Measurements from ENCODE around the gene TLK1. TPM values are rescaled to one million over a fixed set of nuclear protein-coding genes. Genes with fewer than 3 reads are reported as not detected.

The TLK1 gene
- total RNA-seq, 2 experiments from 2014 or later: 59.2 to 64.5 TPM

DNA sequence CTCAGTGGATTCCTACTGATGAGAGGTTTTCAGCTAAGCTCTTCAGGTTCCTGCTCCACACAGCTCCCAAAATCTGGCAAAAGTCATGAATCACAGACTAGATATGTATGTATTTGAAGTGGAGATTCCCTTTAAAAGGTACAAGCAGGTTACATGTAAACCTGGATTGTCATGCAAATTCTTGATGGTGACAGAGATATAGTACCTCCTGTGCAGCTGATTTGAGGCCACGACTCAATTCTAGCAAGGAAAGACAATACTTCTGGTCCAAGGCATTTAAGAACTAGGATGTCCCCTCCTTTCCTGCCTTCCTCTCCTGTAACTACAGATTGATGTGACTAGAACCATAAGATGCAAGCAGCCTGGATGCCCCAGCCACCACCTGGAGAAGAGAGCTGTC is 176.6 kb downstream of the TLK1 start:
- no peak overlapping the region for H3K4me3 Mint-ChIP-seq
- no peaks in the 10 kb centered on the region for H3K27me3 Mint-ChIP-seq
- H3K9me3 Mint-ChIP-seq: no peaks in the 10 kb centered on the region
- no peak for DNase-seq
- no peak overlapping the region for H3K27ac Mint-ChIP-seq
- no peaks in the 10 kb centered on the region for H3K4me1 Mint-ChIP-seq (ENCODE audit: low read depth)
- intact Hi-C loops (cut with micrococcal nuclease): no loop called here
- peaks cover 4% of the 10 kb centered on the region for H3K36me3 Mint-ChIP-seq
- CTCF ChIA-PET: interaction anchor here (0.6 to 2.3 kb wide), 3 partner anchors 11 to 103 kb away, joined by 3 to 7 read pairs (median 5); no protein-coding TSS in a partner anchor
- POLR2A ChIA-PET: interaction anchor here (0.6 kb wide), 1 partner anchor 1120 kb away, joined by 4 read pairs; no protein-coding TSS in a partner anchor

DNA sequence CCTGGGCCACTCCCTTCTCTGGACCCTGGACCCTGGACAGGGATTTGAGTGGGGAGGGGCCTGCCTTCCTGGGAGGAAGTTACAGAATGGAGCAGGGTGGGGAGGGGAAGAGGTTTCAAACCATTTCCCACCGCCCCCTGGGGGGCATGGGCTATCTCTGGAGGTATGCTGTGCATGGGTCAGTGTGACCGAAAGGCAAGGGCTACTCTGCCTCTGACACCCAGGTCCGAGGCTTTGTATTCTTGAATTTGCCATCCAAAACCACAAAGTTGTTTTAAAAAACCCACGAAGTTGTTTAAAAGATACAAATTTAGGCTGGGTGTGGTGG is 184.8 kb downstream of the TLK1 start:
- Mint-ChIP-seq H3K27me3 (no peaks in the 10 kb centered on the region), H3K4me1 (ENCODE audit: low read depth) (peaks cover 14% of the 10 kb centered on the region), H3K9me3 (no peaks in the 10 kb centered on the region), H3K36me3 (no peaks in the 10 kb centered on the region), H3K4me3 (no peak overlapping the region), H3K27ac (no peak overlapping the region)
- DNase-seq: no peak
- ChIA-PET CTCF (interaction anchor here (1.8 to 4.0 kb wide), 2 partner anchors 111 to 440 kb away, joined by 6 to 42 read pairs; no protein-coding TSS in a partner anchor), POLR2A (no interaction called here)
- intact Hi-C loops (cut with micrococcal nuclease): no loop called here

- no peaks in the 10 kb centered on the region for H3K9me3 Mint-ChIP-seq
- DNase-seq: no peak
- ChIA-PET POLR2A (interaction anchor here (0.6 kb wide), 1 partner anchor 507 kb away, joined by 3 read pairs; no protein-coding TSS in a partner anchor), CTCF (interaction anchor here (1.2 to 4.8 kb wide), 4 partner anchors 111 to 441 kb away, joined by 4 to 65 read pairs (median 24); no protein-coding TSS in a partner anchor)
- H3K27me3 Mint-ChIP-seq: no peaks in the 10 kb centered on the region
- H3K36me3 Mint-ChIP-seq: no peaks in the 10 kb centered on the region
- H3K4me1 Mint-ChIP-seq (ENCODE audit: low read depth): peaks cover 14% of the 10 kb centered on the region
- H3K27ac Mint-ChIP-seq: no peak overlapping the region
- no peak overlapping the region for H3K4me3 Mint-ChIP-seq
- intact Hi-C loops (cut with micrococcal nuclease): no loop called here
Measured at GRCh38 chr2:170975127-170975942, 185.4 kb downstream of the TLK1 start.

- no peaks in the 10 kb centered on the region for H3K36me3 Mint-ChIP-seq
- no peaks in the 10 kb centered on the region for H3K27me3 Mint-ChIP-seq
- H3K4me3 Mint-ChIP-seq: peak overlapping the region; percentile 49
- intact Hi-C loops (cut with micrococcal nuclease): no loop called here
- H3K9me3 Mint-ChIP-seq: no peaks in the 10 kb centered on the region
- H3K27ac Mint-ChIP-seq: no peak overlapping the region
- H3K4me1 Mint-ChIP-seq (ENCODE audit: low read depth): peaks cover 14% of the 10 kb centered on the region
- no peak for DNase-seq
- ChIA-PET POLR2A (interaction anchor here (0.6 kb wide), 1 partner anchor 508 kb away, joined by 3 read pairs; no protein-coding TSS in a partner anchor), CTCF (interaction anchor here (0.5 to 4.8 kb wide), 5 partner anchors 46 to 442 kb away, joined by 3 to 65 read pairs (median 4); no protein-coding TSS in a partner anchor)
Measured at GRCh38 chr2:170974304-170974993, 186.2 kb downstream of the TLK1 start.

GRCh38 chr2:170973492-170974303 is 187.0 kb downstream of the TLK1 start:
- no peaks in the 10 kb centered on the region for H3K9me3 Mint-ChIP-seq
- peak; percentile 91 for DNase-seq
- no peaks in the 10 kb centered on the region for H3K36me3 Mint-ChIP-seq
- peak overlapping the region; percentile 42 for H3K27ac Mint-ChIP-seq
- H3K27me3 Mint-ChIP-seq: no peaks in the 10 kb centered on the region
- H3K4me1 Mint-ChIP-seq (ENCODE audit: low read depth): peaks cover 14% of the 10 kb centered on the region
- ChIA-PET CTCF (interaction anchor here (0.5 to 4.8 kb wide), 34 partner anchors 10 to 715 kb away, joined by 3 to 65 read pairs (median 3); no protein-coding TSS in a partner anchor), POLR2A (interaction anchor here (0.7 kb wide), 1 partner anchor 486 kb away, joined by 3 read pairs; no protein-coding TSS in a partner anchor)
- H3K4me3 Mint-ChIP-seq: peak overlapping the region; percentile 72
- intact Hi-C loops (cut with micrococcal nuclease): loop anchor here (1.0 to 2.0 kb wide), 6 partner anchors 43 to 461 kb away; partner anchors contain the start of gene DCAF17

- Mint-ChIP-seq H3K9me3 (no peaks in the 10 kb centered on the region), H3K27me3 (no peaks in the 10 kb centered on the region), H3K4me1 (ENCODE audit: low read depth) (peaks cover 14% of the 10 kb centered on the region), H3K27ac (no peak overlapping the region), H3K4me3 (peak overlapping the region; percentile 51), H3K36me3 (peaks cover 4% of the 10 kb centered on the region)
- ChIA-PET CTCF (interaction anchor here (0.6 to 4.8 kb wide), 34 partner anchors 11 to 716 kb away, joined by 3 to 65 read pairs (median 3); partner anchors contain the start of gene GORASP2), POLR2A (interaction anchor here (0.7 to 0.8 kb wide), 2 partner anchors 115 to 486 kb away, joined by 3 read pairs; no protein-coding TSS in a partner anchor)
- intact Hi-C loops (cut with micrococcal nuclease): loop anchor here (1.0 to 2.0 kb wide), 6 partner anchors 43 to 461 kb away; partner anchors contain the start of gene DCAF17
- DNase-seq: no peak
Measured at GRCh38 chr2:170973225-170973491, 187.5 kb downstream of the TLK1 start.

DNA sequence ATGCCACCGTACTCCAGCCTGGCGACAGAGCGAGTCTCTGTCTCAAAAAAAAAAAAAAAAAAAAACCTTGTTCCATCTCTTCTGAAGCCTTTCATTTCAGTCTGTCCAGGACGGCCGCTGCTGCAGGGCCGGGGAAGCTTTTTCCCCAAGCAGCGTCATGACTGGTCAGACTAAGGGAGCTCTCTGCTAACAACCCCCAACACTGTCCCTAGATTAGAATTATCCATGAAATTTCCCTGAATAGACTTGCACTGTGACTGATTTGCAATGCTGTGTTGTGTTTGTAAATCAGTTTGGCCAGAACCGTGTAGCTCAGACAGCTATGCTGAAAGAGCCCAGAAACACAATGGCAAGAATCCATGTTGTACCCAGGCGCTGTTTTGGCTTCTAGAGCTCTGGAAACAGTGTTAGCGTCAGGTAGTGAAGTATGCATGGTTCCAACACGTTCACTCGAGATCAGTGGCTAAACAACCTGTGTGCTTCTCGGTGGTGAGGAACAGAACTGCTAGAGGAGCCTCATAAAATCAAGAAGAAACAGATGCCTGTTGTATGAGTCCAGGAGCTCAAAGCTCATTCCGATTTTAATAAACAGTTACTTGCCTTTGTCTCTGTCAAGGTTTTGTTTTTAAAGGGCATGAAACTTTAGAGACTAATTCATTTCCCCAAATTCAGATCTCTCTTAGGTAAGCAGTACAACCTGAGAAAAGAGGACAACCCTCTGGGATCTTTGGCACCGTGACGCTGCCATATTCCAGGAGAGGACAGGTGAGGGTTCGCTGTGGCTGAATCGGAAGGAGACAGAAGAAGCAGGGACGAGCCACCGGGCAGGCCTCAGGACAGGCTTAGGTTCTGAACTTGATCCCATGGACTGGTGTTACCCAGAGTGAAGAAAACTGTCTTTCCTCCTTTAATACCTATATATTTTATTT is 188.1 kb downstream of the TLK1 start:
- Mint-ChIP-seq H3K36me3 (peaks cover 4% of the 10 kb centered on the region), H3K4me3 (peak overlapping the region; percentile 51), H3K9me3 (no peaks in the 10 kb centered on the region), H3K4me1 (ENCODE audit: low read depth) (peaks cover 14% of the 10 kb centered on the region), H3K27me3 (no peaks in the 10 kb centered on the region), H3K27ac (no peak overlapping the region)
- ChIA-PET CTCF (interaction anchor here (0.6 to 4.8 kb wide), 37 partner anchors 11 to 717 kb away, joined by 3 to 65 read pairs (median 3); partner anchors contain the start of gene GORASP2), POLR2A (interaction anchor here (0.7 to 0.8 kb wide), 2 partner anchors 116 to 487 kb away, joined by 3 read pairs; no protein-coding TSS in a partner anchor)
- intact Hi-C loops (cut with micrococcal nuclease): loop anchor here (1.0 to 2.0 kb wide), 6 partner anchors 42 to 462 kb away; partner anchors contain the start of gene DCAF17
- DNase-seq: no peak

GRCh38 chr2:170971071-170971470 is 189.6 kb downstream of the TLK1 start:
- POLR2A ChIA-PET: no interaction called here
- Mint-ChIP-seq H3K27me3 (no peaks in the 10 kb centered on the region), H3K4me1 (ENCODE audit: low read depth) (peaks cover 14% of the 10 kb centered on the region), H3K9me3 (no peaks in the 10 kb centered on the region), H3K4me3 (no peak overlapping the region), H3K27ac (no peak overlapping the region), H3K36me3 (peaks cover 14% of the 10 kb centered on the region)
- intact Hi-C loops (cut with micrococcal nuclease): no loop called here
- no peak for DNase-seq
- CTCF ChIA-PET: interaction anchor here (4.8 kb wide), 1 partner anchor 445 kb away, joined by 65 read pairs; no protein-coding TSS in a partner anchor

DNA sequence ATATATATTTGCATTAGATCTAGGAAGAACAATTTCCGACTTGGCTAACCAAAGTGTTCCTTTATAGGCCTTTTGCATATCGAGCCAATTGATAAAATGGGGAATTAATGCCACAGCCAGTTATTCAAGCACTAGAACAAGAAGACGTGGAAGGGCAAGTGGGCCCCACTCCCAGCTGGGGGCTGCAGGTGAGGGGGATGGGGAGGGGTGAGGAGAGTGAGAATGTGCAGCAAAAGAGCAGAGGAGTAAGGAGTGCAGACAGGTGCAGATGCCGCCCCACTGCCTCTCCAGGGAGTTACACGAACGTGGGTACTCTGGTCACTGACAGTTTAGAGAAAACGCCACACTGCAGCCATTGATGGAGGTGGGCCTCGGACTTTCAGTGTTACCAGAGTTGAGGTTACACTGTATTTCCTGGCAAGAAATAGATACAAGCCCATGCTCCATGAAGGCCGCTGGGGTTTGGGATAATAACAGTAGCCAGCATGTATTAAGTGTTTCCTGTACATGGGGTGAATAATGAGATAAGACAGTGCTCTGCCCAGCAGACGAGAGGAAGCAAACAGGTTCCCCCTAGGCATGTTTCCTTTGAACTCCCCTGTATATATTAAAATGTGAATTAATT is 190.7 kb downstream of the TLK1 start:
- ChIA-PET CTCF (no interaction called here), POLR2A (no interaction called here)
- H3K27me3 Mint-ChIP-seq: no peaks in the 10 kb centered on the region
- H3K27ac Mint-ChIP-seq: no peak overlapping the region
- H3K4me1 Mint-ChIP-seq (ENCODE audit: low read depth): peaks cover 14% of the 10 kb centered on the region
- no peaks in the 10 kb centered on the region for H3K9me3 Mint-ChIP-seq
- no peak overlapping the region for H3K4me3 Mint-ChIP-seq
- DNase-seq: no peak
- peaks cover 19% of the 10 kb centered on the region for H3K36me3 Mint-ChIP-seq
- intact Hi-C loops (cut with micrococcal nuclease): no loop called here

- intact Hi-C loops (cut with micrococcal nuclease): no loop called here
- no peak for DNase-seq
- no peak overlapping the region for H3K4me3 Mint-ChIP-seq
- no peak overlapping the region for H3K27ac Mint-ChIP-seq
- ChIA-PET CTCF (interaction anchor here (1.0 kb wide), 1 partner anchor 190 kb away, joined by 3 read pairs; no protein-coding TSS in a partner anchor), POLR2A (interaction anchor here (0.6 kb wide), 1 partner anchor 32 kb away, joined by 3 read pairs; no protein-coding TSS in a partner anchor)
- peaks cover 11% of the 10 kb centered on the region for H3K4me1 Mint-ChIP-seq (ENCODE audit: low read depth)
- peaks cover 23% of the 10 kb centered on the region for H3K36me3 Mint-ChIP-seq
- no peaks in the 10 kb centered on the region for H3K27me3 Mint-ChIP-seq
- H3K9me3 Mint-ChIP-seq: no peaks in the 10 kb centered on the region
Measured at GRCh38 chr2:170969030-170969429, 191.7 kb downstream of the TLK1 start.
